D721Med (cell line): ENCODE measurements around the gene TDRKH.
"Not testable (repeated sequence)": the region's sequence is repeated elsewhere in the genome, so short reads cannot be mapped to it uniquely, and the experiment has no call there.

ENCODE experiments used
- DNase-seq: peaks from one replicate; pipeline ENCODE4 v3.0.0; 2011; ENCODE audit warnings: low spot score; ENCODE audit not compliant: insufficient read length
- FAIRE-seq: peaks from 2 replicates; lab custom pipeline; 2011; peaks lifted over from hg19 to GRCh38; lab: Jason Lieb, UNC
- CTCF ChIP-seq: IDR thresholded peaks from 2 replicates; pipeline ENCODE4 v1.5.1; 2012; ENCODE audit warnings: mild to moderate bottlenecking, control low read depth; ENCODE audit not compliant: insufficient read depth; ENCODE audit errors: missing control alignments

TDRKH gene

GRCh38 chr1:151774256-151774922, 15.9 kb downstream of the TDRKH start:
- DNase-seq (no peak), FAIRE-seq (no peak)
- no peak for TF ChIP-seq CTCF

GRCh38 chr1:151773702-151774101, 16.6 kb downstream of the TDRKH start:
- no peak for FAIRE-seq

GRCh38 chr1:151769270-151769669, 21.0 kb downstream of the TDRKH start:
- not testable (repeated sequence) for DNase-seq, FAIRE-seq

More at GRCh38 chr1:151773702-151774101, 16.6 kb downstream of the TDRKH start:
- DNase-seq, result no peak
- TF ChIP-seq CTCF, result no peak

GRCh38 chr1:151768351-151769066, 21.8 kb downstream of the TDRKH start:
- DNase-seq, FAIRE-seq: not testable (repeated sequence)

GRCh38 chr1:151763990-151764389, 26.3 kb downstream of the TDRKH start:
- TF ChIP-seq CTCF, result no peak
- FAIRE-seq (peak; percentile 60), DNase-seq (no peak)

- FAIRE-seq (no peak), DNase-seq (peak; percentile 97)
- TF ChIP-seq CTCF, result no peak
These were observed 27.1 kb downstream of the TDRKH start, which contains the start of gene MRPL9 for GRCh38 chr1:151762941-151763921. Gene MRPL9 (minus strand): TSS chr1:151763496. CDS start chr1:151763479, 17 bp downstream.

- DNase-seq, result no peak
- no peak for TF ChIP-seq CTCF
- FAIRE-seq, result no peak
These were observed 29.5 kb downstream of the TDRKH start for GRCh38 chr1:151760597-151761385.
